Measurements from ENCODE around the gene RIMBP2.

RIMBP2 gene

GRCh38 chr12:130687796-130688778 is 28.0 kb downstream of the RIMBP2 start:
- no peak for DNase-seq (ENCODE audit: low read depth)
- H3K4me3 ChIP-seq (ENCODE audit: low read length), result no peak overlapping the region
- no peak for TF ChIP-seq CTCF (IDR thresholded peaks at IDR 0.05; ENCODE audit: insufficient read depth, low read depth, low read length, missing control alignments)

- no peak for DNase-seq (ENCODE audit: low read depth)
- TF ChIP-seq CTCF (IDR thresholded peaks at IDR 0.05; ENCODE audit: insufficient read depth, low read depth, low read length, missing control alignments), result no peak
- H3K4me3 ChIP-seq (ENCODE audit: low read length), result no peak overlapping the region
These were observed 28.9 kb downstream of the RIMBP2 start for GRCh38 chr12:130687190-130687589.

- DNase-seq (ENCODE audit: low read depth), result no peak
- H3K4me3 ChIP-seq (ENCODE audit: low read length), result no peak overlapping the region
- no peak for TF ChIP-seq CTCF (IDR thresholded peaks at IDR 0.05; ENCODE audit: insufficient read depth, low read depth, low read length, missing control alignments)
These were observed 29.5 kb downstream of the RIMBP2 start for GRCh38 chr12:130686511-130686991.

GRCh38 chr12:130685850-130686249 is 30.2 kb downstream of the RIMBP2 start:
- no peak for DNase-seq (ENCODE audit: low read depth)
- no peak overlapping the region for H3K4me3 ChIP-seq (ENCODE audit: low read length)
- TF ChIP-seq CTCF (IDR thresholded peaks at IDR 0.05; ENCODE audit: insufficient read depth, low read depth, low read length, missing control alignments), result no peak

GRCh38 chr12:130685250-130685787 is 30.8 kb downstream of the RIMBP2 start:
- no peak overlapping the region for H3K4me3 ChIP-seq (ENCODE audit: low read length)
- TF ChIP-seq CTCF (IDR thresholded peaks at IDR 0.05; ENCODE audit: insufficient read depth, low read depth, low read length, missing control alignments), result no peak
- DNase-seq (ENCODE audit: low read depth), result no peak

GRCh38 chr12:130683811-130684210 is 32.3 kb downstream of the RIMBP2 start:
- H3K4me3 ChIP-seq (ENCODE audit: low read length), result no peak overlapping the region
- no peak for TF ChIP-seq CTCF (IDR thresholded peaks at IDR 0.05; ENCODE audit: insufficient read depth, low read depth, low read length, missing control alignments)
- no peak for DNase-seq (ENCODE audit: low read depth)

Data from epithelial cell of esophagus (primary cell).